ENCODE measurements around the gene SGTA.

GRCh38 chr19:2793577-2793976 lies 10.5 kb upstream of the SGTA start:
- TF ChIP-seq CTCF (IDR thresholded peaks at IDR 0.05) (no peak), ZFX (IDR thresholded peaks at IDR 0.05; ENCODE audit: borderline replicate concordance) (no peak)
